ENCODE data around the gene PALM3. TPM values are rescaled to one million over a fixed set of nuclear protein-coding genes. Genes with fewer than 3 reads are reported as not detected.

Gene PALM3
- total and polyA plus RNA-seq, 12 donors = 0.14 to 0.94 (median 0.33) TPM; not detected in 6

DNA sequence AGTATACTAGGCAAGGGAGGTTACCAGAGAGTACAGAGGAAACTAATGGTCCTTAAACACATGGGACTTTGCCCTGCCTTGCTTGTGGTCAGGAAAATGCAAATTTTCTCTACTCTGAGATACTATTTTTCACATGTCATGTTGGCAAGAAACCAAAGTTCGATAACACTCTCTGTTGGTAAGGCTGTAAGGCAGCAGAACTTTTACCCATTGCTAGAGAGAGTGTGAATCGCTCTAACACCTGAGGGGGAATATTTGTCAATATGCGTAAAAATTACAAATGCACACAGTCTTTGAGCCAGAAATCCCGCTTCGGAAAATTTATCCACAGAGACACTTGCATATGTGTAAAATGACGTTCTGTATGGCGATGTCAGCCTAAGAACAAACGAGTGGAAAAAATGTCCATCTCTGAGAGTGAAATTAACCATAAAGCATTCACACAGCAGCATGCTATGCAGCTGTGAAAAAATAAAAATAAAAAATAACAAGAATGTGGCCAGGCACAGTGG is 46.3 kb downstream of the PALM3 start:
- peaks cover 0 to 5% (median 0%) of the 10 kb centered on the region in 9 donors for H3K4me1 ChIP-seq
- no peaks in the 10 kb centered on the region for H3K36me3 ChIP-seq
- no peaks in the 10 kb centered on the region for H3K27me3 ChIP-seq
- DNase-seq (no peak), ATAC-seq (no peak)
- H3K27ac ChIP-seq = no peak overlapping the region
- TF ChIP-seq CTCF (IDR thresholded peaks at IDR 0.05) = no peak
- 77 to 79% methylated on average over 8 of the region's 8 CpGs for WGBS, 2 donors
- H3K4me3 ChIP-seq = no peak overlapping the region
- intact Hi-C loops (cut with DNase I) = no loop called here
- no peaks in the 10 kb centered on the region for H3K9me3 ChIP-seq

- Histone ChIP-seq H3K4me3 (no peak overlapping the region), H3K36me3 (no peaks in the 10 kb centered on the region), H3K27me3 (no peaks in the 10 kb centered on the region), H3K27ac (no peak overlapping the region), H3K9me3 (no peaks in the 10 kb centered on the region), H3K4me1 (no peaks in the 10 kb centered on the region)
- TF ChIP-seq CTCF (IDR thresholded peaks at IDR 0.05) = no peak
- intact Hi-C loops (cut with DNase I) = loop anchor here in 1 of 10 donors (5.0 kb wide), 1 partner anchor 60 kb away; the partner anchor contains the start of gene DCAF15
- no peak for DNase-seq
- ATAC-seq = no peak
- 84 to 85% methylated on average over 2 of the region's 2 CpGs for WGBS, 2 donors
Observed at GRCh38 chr19:14012378-14012915, 49.4 kb downstream of the PALM3 start.

GRCh38 chr19:14006766-14007562 is 54.9 kb downstream of the PALM3 start:
- Histone ChIP-seq H3K9me3 (no peaks in the 10 kb centered on the region), H3K4me1 (peaks cover 11 to 41% (median 35%) of the 10 kb centered on the region in 9 donors), H3K27me3 (no peaks in the 10 kb centered on the region), H3K27ac (peak overlapping the region; percentile 93 to 100 (median 98)), H3K4me3 (peak overlapping the region; percentile 44 to 87 (median 74)), H3K36me3 (no peaks in the 10 kb centered on the region)
- ATAC-seq (peak; percentile 35 to 72 (median 58)), DNase-seq (peak in 1 of 2 donors; percentile 89)
- peak in 1 of 9 donors; percentile 10 for TF ChIP-seq CTCF (IDR thresholded peaks at IDR 0.05)
- intact Hi-C loops (cut with DNase I) = loop anchor here in 3 of 10 donors (1.0 to 10.0 kb wide), 3 partner anchors 52 to 68 kb away; partner anchors contain the start of gene DCAF15 (in 3 of the 3)
- 4 to 5% methylated on average over 56 of the region's 56 CpGs for WGBS, 2 donors

DNA sequence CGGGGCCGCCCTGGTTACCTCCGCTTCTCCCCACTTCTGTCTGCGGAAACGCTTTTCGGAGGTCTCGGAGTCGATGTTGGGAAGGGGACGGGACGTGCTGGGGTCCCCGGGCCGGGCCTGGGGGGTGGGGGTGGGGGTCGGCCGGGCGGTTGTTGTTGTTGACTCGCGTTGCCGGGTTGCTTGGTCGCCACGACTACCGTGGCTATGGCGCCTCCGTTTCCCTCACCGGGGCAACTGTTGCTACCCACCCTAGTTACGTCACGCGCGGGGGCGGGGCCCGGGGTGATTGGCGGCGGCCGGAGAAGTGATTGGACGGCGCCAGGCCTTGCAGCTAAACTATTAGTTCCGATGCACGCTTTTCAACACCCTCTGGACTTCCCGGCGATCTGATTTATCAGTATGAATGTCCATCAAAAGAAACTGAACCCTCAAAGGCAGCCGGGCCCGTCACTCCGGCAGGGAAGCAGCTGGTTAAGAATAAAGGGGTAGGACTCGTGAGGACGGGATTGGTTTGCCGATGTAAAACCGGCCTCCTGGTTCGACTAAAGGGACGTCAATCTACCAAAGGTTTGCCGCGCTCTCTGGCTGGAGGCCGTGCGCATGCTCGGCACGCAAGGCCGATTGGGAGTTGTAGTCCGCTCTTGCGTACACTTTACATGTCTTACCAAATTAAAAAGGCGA is 55.7 kb downstream of the PALM3 start, which contains the start of gene RFX1:
Gene RFX1, minus strand, starts transcription at position 236 of the 681 bp plus-strand sequence. CDS start 12,477 bp downstream, outside the sequence.
- 1% methylated on average over 58 of the region's 58 CpGs for WGBS, 2 donors
- H3K4me3 ChIP-seq = peak within 1 kb of the TSS; percentile 54 to 94 (median 76)
- peak; percentile 100 for DNase-seq
- H3K27ac ChIP-seq = peak within 1 kb of the TSS; percentile 95 to 100 (median 99)
- H3K36me3 ChIP-seq = no peaks in the 10 kb centered on the region
- peak; percentile 86 to 93 (median 90) for ATAC-seq
- peaks cover 11 to 46% (median 35%) of the 10 kb centered on the region in 9 donors for H3K4me1 ChIP-seq
- intact Hi-C loops (cut with DNase I) = loop anchor here in 3 of 10 donors (1.0 to 10.0 kb wide), 3 partner anchors 51 to 69 kb away; partner anchors contain the start of gene DCAF15 (in 3 of the 3)
- no peaks in the 10 kb centered on the region for H3K9me3 ChIP-seq
- no peak for TF ChIP-seq CTCF (IDR thresholded peaks at IDR 0.05)
- no peaks in the 10 kb centered on the region for H3K27me3 ChIP-seq

Measured in heart right ventricle (tissue), 16 donors.